ENCODE measurements around the gene SLC9A9. TPM values are rescaled to one million over a fixed set of nuclear protein-coding genes. Genes with fewer than 3 reads are reported as not detected.

The SLC9A9 gene
- polyA plus RNA-seq, 1 of the 3 experiments (the other 2 are of a cell fraction): 0.05 TPM

- Histone ChIP-seq H3F3A (replicated peaks; ENCODE audit: insufficient read depth) (no peaks in the 10 kb centered on the region), H3K4me1 (ENCODE audit: control insufficient read depth in 1 of 2, insufficient read depth in 2 of 2, low read depth in 1 of 2, low read length in 1 of 2) (no peaks in the 10 kb centered on the region), H3K79me2 (ENCODE audit: insufficient read depth) (no peaks in the 10 kb centered on the region), H3K9ac (no peak overlapping the region), H3K4me2 (no peak overlapping the region), H4K20me1 (ENCODE audit: insufficient read depth) (no peaks in the 10 kb centered on the region), H3K9me3 (no peaks in the 10 kb centered on the region), H3K27me3 (ENCODE audit: insufficient read depth) (peaks cover 5% of the 10 kb centered on the region; the same call in 1 of the 2 replicates), H3K27ac (ENCODE audit: low read depth in 2 of 2, low read length in 1 of 2) (no peak overlapping the region), H2AFZ (ENCODE audit: low read depth) (no peak overlapping the region), H3K36me3 (replicated peaks in 1 of 2; ENCODE audit: control insufficient read depth in 1 of 2, insufficient read depth in 2 of 2, low read length in 1 of 2) (no peaks in the 10 kb centered on the region), H3K9me2 (no peaks in the 10 kb centered on the region), H3K4me3 (ENCODE audit: low read depth in 2 of 2, low read length in 1 of 2) (no peak overlapping the region)
- DNase-seq: no peak
- TF ChIP-seq JUND (IDR thresholded peaks at IDR 0.05): no peak
- no peak for TF ChIP-seq RCOR1 (IDR thresholded peaks at IDR 0.05; ENCODE audit: low read length)
- TF ChIP-seq TAF1 (IDR thresholded peaks at IDR 0.05; ENCODE audit: borderline replicate concordance, low read depth, low read length): no peak
- TF ChIP-seq SMC3 (IDR thresholded peaks at IDR 0.05; ENCODE audit: low read depth, low read length): no peak
- no peak for TF ChIP-seq TEAD4 (IDR thresholded peaks at IDR 0.05; ENCODE audit: borderline replicate concordance, insufficient read depth)
- 4% methylated on average over 3 of the region's 3 CpGs for WGBS (ENCODE audit: low lambda C conversion rate)
- ChIA-PET POLR2A (no interaction called here), CTCF (no interaction called here)
Observed at GRCh38 chr3:143771258-143771657, 77.0 kb downstream of the SLC9A9 start.

GRCh38 chr3:143770391-143770790 is 77.9 kb downstream of the SLC9A9 start:
- H3K4me1 ChIP-seq (ENCODE audit: control insufficient read depth in 1 of 2, insufficient read depth in 2 of 2, low read depth in 1 of 2, low read length in 1 of 2): no peaks in the 10 kb centered on the region
- ChIA-PET POLR2A (no interaction called here), CTCF (no interaction called here)
- WGBS (ENCODE audit: low lambda C conversion rate): 1% methylated on average over 2 of the region's 2 CpGs
- H3K9me3 ChIP-seq: no peaks in the 10 kb centered on the region
- no peak overlapping the region for H3K27ac ChIP-seq (ENCODE audit: low read depth in 2 of 2, low read length in 1 of 2)
- no peaks in the 10 kb centered on the region for H3K36me3 ChIP-seq (replicated peaks in 1 of 2; ENCODE audit: control insufficient read depth in 1 of 2, insufficient read depth in 2 of 2, low read length in 1 of 2)
- TF ChIP-seq TEAD4 (IDR thresholded peaks at IDR 0.05; ENCODE audit: borderline replicate concordance, insufficient read depth) (no peak), PBX3 (IDR thresholded peaks at IDR 0.05) (no peak), RCOR1 (IDR thresholded peaks at IDR 0.05; ENCODE audit: low read length) (no peak), FOXM1 (IDR thresholded peaks at IDR 0.05; ENCODE audit: low read depth) (no peak), FOSL2 (IDR thresholded peaks at IDR 0.05; ENCODE audit: borderline replicate concordance, low read depth) (no peak), USF1 (IDR thresholded peaks at IDR 0.05; ENCODE audit: borderline replicate concordance, low read depth) (no peak), USF2 (IDR thresholded peaks at IDR 0.05; ENCODE audit: borderline replicate concordance, low read depth, low read length) (no peak)
- H3F3A ChIP-seq (replicated peaks; ENCODE audit: insufficient read depth): no peaks in the 10 kb centered on the region
- no peaks in the 10 kb centered on the region for H4K20me1 ChIP-seq (ENCODE audit: insufficient read depth)
- no peak overlapping the region for H3K4me3 ChIP-seq (ENCODE audit: low read depth in 2 of 2, low read length in 1 of 2)
- DNase-seq: no peak
- peaks cover 5% of the 10 kb centered on the region; the same call in 1 of the 2 replicates for H3K27me3 ChIP-seq (ENCODE audit: insufficient read depth)
- no peak overlapping the region for H2AFZ ChIP-seq (ENCODE audit: low read depth)
- no peak overlapping the region for H3K9ac ChIP-seq
- H3K79me2 ChIP-seq (ENCODE audit: insufficient read depth): no peaks in the 10 kb centered on the region
- no peaks in the 10 kb centered on the region for H3K9me2 ChIP-seq
- H3K4me2 ChIP-seq: no peak overlapping the region

Measured in SK-N-SH (cell line).